Endodermal cell (in vitro differentiated cells): Measurements from ENCODE around the gene CORIN. TPM values are rescaled to one million over a fixed set of nuclear protein-coding genes. Genes with fewer than 3 reads are reported as not detected.

ENCODE experiments used
- DNase-seq: peaks from one replicate; pipeline ENCODE4 v3.0.0-alpha.2; 2017
- H3K27ac ChIP-seq: 2 replicates; pipeline ENCODE4 v1.5.1; 2013; ENCODE audit warnings: mild to moderate bottlenecking, low read depth, low read length, moderate library complexity
- H3K27me3 ChIP-seq: 2 replicates; pipeline ENCODE4 v1.6.1; 2013; ENCODE audit warnings: mild to moderate bottlenecking, low read length, moderate library complexity; ENCODE audit not compliant: insufficient read depth, control insufficient read depth, poor library complexity, severe bottlenecking
- H3K36me3 ChIP-seq: 2 replicates; pipeline ENCODE4 v1.7.0; 2013; ENCODE audit warnings: mild to moderate bottlenecking, low read length, moderate library complexity; ENCODE audit not compliant: control insufficient read depth, insufficient read depth
- H3K4me1 ChIP-seq: one replicate; pipeline ENCODE4 v1.7.0; 2013; ENCODE audit warnings: low read length; ENCODE audit not compliant: control insufficient read depth, insufficient read depth
- H3K4me3 ChIP-seq: 2 replicates; pipeline ENCODE4 v1.5.1; 2013; ENCODE audit warnings: mild to moderate bottlenecking, low read length, moderate library complexity
- H3K9ac ChIP-seq: 2 replicates; pipeline ENCODE4 v1.6.1; 2013; ENCODE audit warnings: mild to moderate bottlenecking, low read length, moderate library complexity; ENCODE audit not compliant: poor library complexity, severe bottlenecking; ENCODE audit errors: extremely low read depth
- H3K9me3 ChIP-seq: 2 replicates; pipeline ENCODE4 v1.6.1; 2013; ENCODE audit warnings: mild to moderate bottlenecking, low read length, moderate library complexity; ENCODE audit not compliant: control insufficient read depth
- H3K27ac Mint-ChIP-seq: 2 replicates; pipeline ENCODE4 v1.8.0; 2020; ENCODE audit warnings: mixed read lengths
- H3K27me3 Mint-ChIP-seq: 2 replicates; pipeline ENCODE4 v1.8.0; 2021; ENCODE audit warnings: mild to moderate bottlenecking, mixed read lengths; ENCODE audit not compliant: insufficient read depth
- H3K36me3 Mint-ChIP-seq: 2 replicates; pipeline ENCODE4 v1.8.0; 2020; ENCODE audit warnings: low read depth, mixed read lengths
- H3K4me1 Mint-ChIP-seq: 2 replicates; pipeline ENCODE4 v1.8.0; 2020; ENCODE audit warnings: mixed read lengths
- H3K4me3 Mint-ChIP-seq: 2 replicates; pipeline ENCODE4 v1.8.0; 2020; ENCODE audit warnings: mild to moderate bottlenecking, moderate library complexity, mixed read lengths
- H3K9me3 Mint-ChIP-seq: 2 replicates; pipeline ENCODE4 v1.8.0; 2020; ENCODE audit warnings: mild to moderate bottlenecking, mixed read lengths
- WGBS, 2 experiments: methylation state at CpG; one replicate each; pipeline versions ENCODE4 v1.1.5 to v1.1.7; 2013; ENCODE audit warnings: missing lambda C conversion rate in 2 of 2, mixed read lengths in 1 of 2; ENCODE audit not compliant: insufficient coverage in 1 of 2, insufficient read length in 1 of 2; 5-methylcytosine and 5-hydroxymethylcytosine counted together
- total RNA-seq, 2 donors: library from RNA; stranded (reverse); fragmentation: NEBNext Ultra II Directional in 1 of 2; extraction: Animal tissue kit (Norgen Biotek cat#: 25700) in 1 of 2; gene quantifications; 2 replicates in 1 of 2; 3 replicates in 1 of 2; pipeline ENCODE4 v1.2.1, GENCODE V29; 2021
- TF ChIP-seq, protein P1 (sequence below): fragments of 200-600 bp; sonication (generic); conservative IDR thresholded peaks from 2 replicates; pipeline ENCODE4 v1.5.0; 2021; ENCODE audit warnings: antibody characterized with exemption, mild to moderate bottlenecking

CORIN gene
- total RNA-seq, 2 donors from 2014 or later, result 0.53 TPM; not detected in 1

DNA sequence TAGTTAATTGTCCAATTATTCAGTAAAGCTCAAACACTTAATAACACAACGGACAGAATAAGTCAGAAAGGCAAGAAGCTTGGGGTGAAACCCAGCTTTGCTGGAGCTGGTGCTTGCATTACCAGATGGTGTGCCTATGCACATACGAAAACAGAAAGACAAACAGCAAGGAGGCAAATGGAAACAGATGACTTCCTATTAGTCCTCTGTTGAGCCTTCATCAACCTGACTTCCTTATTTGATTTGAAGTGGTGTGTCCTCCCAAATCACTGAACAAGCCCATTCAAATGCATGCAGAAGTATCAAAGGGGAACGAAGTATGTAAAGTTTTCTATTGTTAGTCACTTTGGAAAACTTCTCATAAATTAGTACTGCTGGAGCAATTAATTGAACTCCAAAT, 186.6 kb downstream of the CORIN start:
- H3K27me3 Mint-ChIP-seq, result no peaks in the 10 kb centered on the region
- no peak overlapping the region for H3K4me3 ChIP-seq
- H3K4me3 Mint-ChIP-seq, result no peak overlapping the region
- no peaks in the 10 kb centered on the region for H3K4me1 ChIP-seq
- no peaks in the 10 kb centered on the region for H3K4me1 Mint-ChIP-seq
- no peaks in the 10 kb centered on the region for H3K36me3 Mint-ChIP-seq
- no peak for DNase-seq
- 80 to 84% methylated on average over 2 to 3 of the region's 3 CpGs for WGBS, 2 experiments
- no peak overlapping the region for H3K27ac ChIP-seq
- H3K9ac ChIP-seq, result no peak overlapping the region
- H3K27ac Mint-ChIP-seq, result no peak overlapping the region
- no peaks in the 10 kb centered on the region for H3K9me3 Mint-ChIP-seq
- H3K36me3 ChIP-seq, result no peaks in the 10 kb centered on the region
- H3K27me3 ChIP-seq, result no peaks in the 10 kb centered on the region
- TF ChIP-seq, protein P1, sequence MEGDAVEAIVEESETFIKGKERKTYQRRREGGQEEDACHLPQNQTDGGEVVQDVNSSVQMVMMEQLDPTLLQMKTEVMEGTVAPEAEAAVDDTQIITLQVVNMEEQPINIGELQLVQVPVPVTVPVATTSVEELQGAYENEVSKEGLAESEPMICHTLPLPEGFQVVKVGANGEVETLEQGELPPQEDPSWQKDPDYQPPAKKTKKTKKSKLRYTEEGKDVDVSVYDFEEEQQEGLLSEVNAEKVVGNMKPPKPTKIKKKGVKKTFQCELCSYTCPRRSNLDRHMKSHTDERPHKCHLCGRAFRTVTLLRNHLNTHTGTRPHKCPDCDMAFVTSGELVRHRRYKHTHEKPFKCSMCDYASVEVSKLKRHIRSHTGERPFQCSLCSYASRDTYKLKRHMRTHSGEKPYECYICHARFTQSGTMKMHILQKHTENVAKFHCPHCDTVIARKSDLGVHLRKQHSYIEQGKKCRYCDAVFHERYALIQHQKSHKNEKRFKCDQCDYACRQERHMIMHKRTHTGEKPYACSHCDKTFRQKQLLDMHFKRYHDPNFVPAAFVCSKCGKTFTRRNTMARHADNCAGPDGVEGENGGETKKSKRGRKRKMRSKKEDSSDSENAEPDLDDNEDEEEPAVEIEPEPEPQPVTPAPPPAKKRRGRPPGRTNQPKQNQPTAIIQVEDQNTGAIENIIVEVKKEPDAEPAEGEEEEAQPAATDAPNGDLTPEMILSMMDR, result no peak
- H3K9me3 ChIP-seq, result no peaks in the 10 kb centered on the region

DNA sequence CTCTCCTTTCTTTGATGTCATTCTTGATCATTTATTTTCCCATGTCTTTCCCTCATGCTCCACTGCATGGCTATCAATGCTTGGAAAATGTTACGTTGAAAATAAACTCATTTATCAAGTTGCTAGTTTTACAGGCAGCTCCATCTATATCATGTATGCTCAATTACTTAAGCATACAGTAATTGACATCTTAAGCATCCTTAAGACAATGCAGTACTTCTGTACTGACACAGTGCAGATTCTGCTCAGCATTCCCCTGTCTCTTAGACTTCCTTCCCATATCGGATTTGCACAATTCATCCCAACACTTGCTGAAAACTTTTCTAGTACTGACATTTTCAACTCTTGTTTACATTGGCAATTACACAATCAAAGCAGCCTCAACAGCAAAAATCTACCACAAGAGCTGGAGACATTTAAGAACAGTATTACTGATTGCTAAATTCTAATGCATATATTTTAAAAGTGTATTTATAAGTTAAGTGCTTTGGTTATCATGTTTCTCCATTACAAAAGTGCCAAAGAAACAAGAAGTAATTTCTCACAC, 187.2 kb downstream of the CORIN start:
- Histone ChIP-seq H3K9ac (no peak overlapping the region), H3K36me3 (no peaks in the 10 kb centered on the region), H3K27ac (no peak overlapping the region), H3K4me1 (no peaks in the 10 kb centered on the region), H3K27me3 (no peaks in the 10 kb centered on the region), H3K4me3 (no peak overlapping the region), H3K9me3 (no peaks in the 10 kb centered on the region)
- Mint-ChIP-seq H3K27ac (no peak overlapping the region), H3K4me1 (no peaks in the 10 kb centered on the region), H3K9me3 (no peaks in the 10 kb centered on the region), H3K36me3 (no peaks in the 10 kb centered on the region), H3K27me3 (no peaks in the 10 kb centered on the region), H3K4me3 (no peak overlapping the region)
- TF ChIP-seq, protein P1, result no peak
- WGBS, 2 experiments, result 94 to 95% methylated on average over 2 of the region's 2 CpGs
- no peak for DNase-seq

DNA sequence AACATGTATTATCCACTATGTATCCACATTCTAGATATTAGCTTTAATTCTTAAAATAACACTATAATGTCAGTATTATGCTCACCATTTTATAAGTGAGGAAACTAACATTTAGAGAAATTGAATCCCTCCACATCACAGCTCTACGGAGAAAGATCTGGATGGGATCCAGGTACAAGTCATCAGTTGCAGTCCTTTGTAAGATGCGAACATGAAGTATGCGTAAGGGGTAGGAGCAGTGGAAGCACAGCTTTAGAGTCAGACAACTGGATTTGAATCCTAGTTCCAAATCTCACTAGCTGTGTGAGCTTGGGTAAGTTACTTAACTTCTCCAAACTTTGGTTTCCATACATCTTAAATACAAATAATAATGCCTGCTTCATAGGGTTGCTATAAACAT, 190.3 kb downstream of the CORIN start:
- no peaks in the 10 kb centered on the region for H3K4me1 Mint-ChIP-seq
- H3K36me3 Mint-ChIP-seq, result no peaks in the 10 kb centered on the region
- DNase-seq, result no peak

More for the DNA sequence above, 190.3 kb downstream of the CORIN start:
- Histone ChIP-seq H3K36me3 (no peaks in the 10 kb centered on the region), H3K9me3 (no peaks in the 10 kb centered on the region), H3K27me3 (no peaks in the 10 kb centered on the region), H3K4me1 (no peaks in the 10 kb centered on the region), H3K9ac (no peak overlapping the region), H3K27ac (no peak overlapping the region), H3K4me3 (no peak overlapping the region)
- H3K27me3 Mint-ChIP-seq, result no peaks in the 10 kb centered on the region
- WGBS, 2 experiments, result 93 to 95% methylated on average over 3 of the region's 3 CpGs
- TF ChIP-seq, protein P1, result no peak
- H3K9me3 Mint-ChIP-seq, result no peaks in the 10 kb centered on the region
- no peak overlapping the region for H3K27ac Mint-ChIP-seq
- no peak overlapping the region for H3K4me3 Mint-ChIP-seq
